Central memory CD4-positive, alpha-beta T cell (primary cell): Measurements from ENCODE around the gene SPDYE4.

Source experiments
- DNase-seq: peaks from one replicate; pipeline ENCODE4 v3.0.0; 2022

The SPDYE4 gene

GRCh38 chr17:8785547-8786413 is 27.4 kb upstream of the SPDYE4 start:
- DNase-seq, result peak; percentile 25

GRCh38 chr17:8782176-8782575 is 23.8 kb upstream of the SPDYE4 start:
- no peak for DNase-seq

GRCh38 chr17:8781776-8782175 is 23.4 kb upstream of the SPDYE4 start:
- no peak for DNase-seq

- DNase-seq, result no peak
These were observed 18.5 kb upstream of the SPDYE4 start for GRCh38 chr17:8776881-8777280.

- DNase-seq, result no peak
These were observed 17.9 kb upstream of the SPDYE4 start for GRCh38 chr17:8776248-8776647.

GRCh38 chr17:8766731-8767130 is 8.4 kb upstream of the SPDYE4 start:
- no peak for DNase-seq

GRCh38 chr17:8762012-8762411 is 3.7 kb upstream of the SPDYE4 start:
- DNase-seq, result no peak

GRCh38 chr17:8757189-8757588 is 1.2 kb downstream of the SPDYE4 start:
- no peak for DNase-seq

GRCh38 chr17:8755590-8756255 is 2.6 kb downstream of the SPDYE4 start:
- no peak for DNase-seq

- no peak for DNase-seq
These were observed 3.5 kb downstream of the SPDYE4 start for GRCh38 chr17:8754890-8755289.

- DNase-seq, result no peak
These were observed 4.3 kb downstream of the SPDYE4 start for GRCh38 chr17:8753976-8754440.

- DNase-seq, result no peak
These were observed 5.0 kb downstream of the SPDYE4 start for GRCh38 chr17:8753136-8753975.

- DNase-seq, result no peak
These were observed 8.7 kb downstream of the SPDYE4 start for GRCh38 chr17:8749616-8750015.

- DNase-seq, result no peak
These were observed 10.6 kb downstream of the SPDYE4 start for GRCh38 chr17:8747742-8748141.

GRCh38 chr17:8746501-8747236 is 11.7 kb downstream of the SPDYE4 start:
- DNase-seq, result no peak

- DNase-seq, result peak; percentile 62
These were observed 12.5 kb downstream of the SPDYE4 start for GRCh38 chr17:8745586-8746500.

GRCh38 chr17:8744086-8744785 is 14.1 kb downstream of the SPDYE4 start:
- DNase-seq, result no peak

GRCh38 chr17:8742819-8743218 is 15.5 kb downstream of the SPDYE4 start:
- DNase-seq, result no peak

- no peak for DNase-seq
These were observed 16.1 kb downstream of the SPDYE4 start for GRCh38 chr17:8742274-8742673.

GRCh38 chr17:8741771-8742170 is 16.6 kb downstream of the SPDYE4 start:
- no peak for DNase-seq

- no peak for DNase-seq
These were observed 17.0 kb downstream of the SPDYE4 start for GRCh38 chr17:8741366-8741765.
